GM18498 (cell line): ENCODE results near the gene GOSR1.
"Not testable (repeated sequence)": the region's sequence is repeated elsewhere in the genome, so short reads cannot be mapped to it uniquely, and the experiment has no call there.

ENCODE experiments used
- ATAC-seq: cut with Tn5 transposase; IDR thresholded peaks from one replicate; pipeline ENCODE4 v1.9.1; 2021; ENCODE audit warnings: mild to moderate bottlenecking, moderate library complexity; ENCODE audit not compliant: unreplicated experiment

The GOSR1 gene

DNA sequence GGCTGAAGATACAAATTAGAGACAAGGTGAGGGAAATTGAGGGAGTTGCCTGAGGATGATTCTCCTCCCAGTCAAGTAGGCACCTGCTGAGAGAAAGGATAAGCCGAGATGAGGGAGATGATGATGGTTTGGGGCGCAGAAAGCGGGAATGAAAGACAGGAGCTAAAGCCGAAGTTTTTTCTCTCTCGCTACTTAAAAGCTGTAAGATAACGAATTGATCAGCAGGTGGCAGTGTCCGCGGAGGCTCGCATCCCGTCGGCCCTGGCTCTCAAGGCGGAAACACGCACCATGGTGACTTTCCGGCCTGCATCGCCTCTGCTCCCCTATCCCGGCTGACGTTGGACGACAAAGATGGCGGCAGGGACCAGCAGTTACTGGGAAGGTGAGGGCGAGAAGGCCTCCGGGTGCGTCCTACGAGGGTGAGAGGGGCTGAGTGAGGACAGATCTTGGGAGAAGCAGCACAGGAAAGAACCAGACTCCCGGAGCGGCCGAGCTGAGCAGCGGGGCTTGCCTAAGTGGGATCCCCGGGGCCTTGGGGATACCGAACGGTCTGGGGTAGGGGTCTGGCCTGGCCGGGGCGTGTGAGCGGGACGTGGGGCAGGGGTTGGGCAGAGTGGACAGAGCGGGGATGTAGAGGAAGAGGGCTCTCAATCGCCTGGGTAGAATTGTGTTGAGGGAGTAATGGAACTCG, at the start of gene GOSR1:
TSS of gene GOSR1 (plus strand) at position 326 of the 691 bp plus-strand sequence. CDS start at position 352, 26 bp downstream.
- peak; percentile 97 for ATAC-seq

DNA sequence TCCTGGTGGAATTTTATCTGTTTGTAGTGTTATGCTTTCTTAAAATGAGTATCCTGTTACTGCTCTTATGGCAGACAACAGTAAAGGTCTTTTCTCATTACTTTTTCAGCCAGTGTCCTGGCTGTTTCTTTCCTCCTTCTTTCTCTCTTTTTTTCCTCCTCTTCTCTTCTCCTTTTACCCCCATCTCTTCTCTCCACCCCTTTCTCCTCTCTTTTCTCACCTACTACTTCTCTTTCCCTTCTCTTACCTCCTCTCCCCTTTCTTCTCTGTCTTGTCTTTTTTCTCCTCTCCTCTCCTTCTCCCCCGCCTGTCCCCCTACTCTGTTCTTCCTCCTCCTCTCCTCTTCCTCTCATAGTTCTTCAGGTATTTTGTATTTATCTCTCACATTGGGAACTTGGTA, 49.6 kb upstream of the GOSR1 start:
- no peak for ATAC-seq

- ATAC-seq, result no peak
These were observed 48.1 kb upstream of the GOSR1 start for GRCh38 chr17:30429155-30429554.

GRCh38 chr17:30433514-30433913, 43.7 kb upstream of the GOSR1 start:
- no peak for ATAC-seq

- ATAC-seq, result no peak
These were observed 40.5 kb upstream of the GOSR1 start for GRCh38 chr17:30436729-30437128.

DNA sequence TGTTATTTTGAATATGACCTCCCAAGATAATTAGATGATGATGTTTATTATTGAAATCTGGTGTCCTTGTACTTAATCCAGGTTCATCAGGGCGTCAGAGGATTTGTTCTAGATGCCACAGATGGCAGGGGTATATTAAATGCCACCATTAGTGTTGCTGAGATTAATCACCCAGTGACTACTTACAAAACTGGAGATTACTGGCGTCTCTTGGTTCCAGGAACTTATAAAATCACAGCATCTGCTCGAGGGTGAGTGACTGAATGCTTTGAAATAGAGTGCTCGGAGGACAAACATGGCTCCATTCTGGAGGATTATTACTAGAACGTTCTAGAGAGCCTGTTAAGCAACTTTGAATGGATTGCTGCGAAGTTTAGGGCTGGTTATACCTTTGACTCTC, 33.5 kb upstream of the GOSR1 start:
- ATAC-seq, result no peak

DNA sequence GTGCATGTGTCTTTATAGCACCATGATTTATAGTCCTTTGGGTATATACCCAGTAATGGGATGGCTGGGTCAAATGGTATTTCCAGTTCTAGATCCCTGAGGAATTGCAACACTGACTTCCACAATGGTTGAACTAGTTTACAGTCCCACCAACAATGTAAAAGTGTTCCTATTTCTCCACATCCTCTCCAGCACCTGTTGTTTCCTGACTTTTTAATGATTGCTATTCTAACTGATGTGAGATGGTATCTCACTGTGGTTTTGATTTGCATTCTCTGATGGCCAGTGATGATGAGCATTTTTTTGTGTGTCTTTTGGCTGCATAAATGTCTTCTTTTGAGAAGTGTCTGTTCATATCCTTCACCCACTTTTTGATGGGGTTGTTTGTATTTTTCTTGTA, 30.6 kb upstream of the GOSR1 start:
- ATAC-seq, result not testable (repeated sequence)

DNA sequence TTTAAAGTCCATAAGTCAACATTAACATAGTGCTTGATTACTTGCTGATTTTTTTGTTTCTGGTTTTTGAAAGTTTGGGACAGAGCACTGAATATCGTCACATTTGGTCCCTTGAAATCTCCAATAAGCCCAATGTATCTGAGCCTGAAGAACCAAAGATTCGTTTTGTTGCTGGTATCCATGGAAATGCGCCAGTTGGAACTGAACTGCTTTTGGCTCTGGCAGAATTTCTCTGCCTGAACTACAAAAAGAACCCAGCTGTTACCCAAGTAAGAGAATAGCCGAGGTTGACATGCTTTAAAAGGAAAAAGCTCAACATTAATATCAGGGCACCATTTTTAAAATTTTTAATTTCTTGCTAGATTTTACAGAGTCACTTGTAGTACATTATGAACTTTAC, 27.7 kb upstream of the GOSR1 start:
- ATAC-seq, result no peak

DNA sequence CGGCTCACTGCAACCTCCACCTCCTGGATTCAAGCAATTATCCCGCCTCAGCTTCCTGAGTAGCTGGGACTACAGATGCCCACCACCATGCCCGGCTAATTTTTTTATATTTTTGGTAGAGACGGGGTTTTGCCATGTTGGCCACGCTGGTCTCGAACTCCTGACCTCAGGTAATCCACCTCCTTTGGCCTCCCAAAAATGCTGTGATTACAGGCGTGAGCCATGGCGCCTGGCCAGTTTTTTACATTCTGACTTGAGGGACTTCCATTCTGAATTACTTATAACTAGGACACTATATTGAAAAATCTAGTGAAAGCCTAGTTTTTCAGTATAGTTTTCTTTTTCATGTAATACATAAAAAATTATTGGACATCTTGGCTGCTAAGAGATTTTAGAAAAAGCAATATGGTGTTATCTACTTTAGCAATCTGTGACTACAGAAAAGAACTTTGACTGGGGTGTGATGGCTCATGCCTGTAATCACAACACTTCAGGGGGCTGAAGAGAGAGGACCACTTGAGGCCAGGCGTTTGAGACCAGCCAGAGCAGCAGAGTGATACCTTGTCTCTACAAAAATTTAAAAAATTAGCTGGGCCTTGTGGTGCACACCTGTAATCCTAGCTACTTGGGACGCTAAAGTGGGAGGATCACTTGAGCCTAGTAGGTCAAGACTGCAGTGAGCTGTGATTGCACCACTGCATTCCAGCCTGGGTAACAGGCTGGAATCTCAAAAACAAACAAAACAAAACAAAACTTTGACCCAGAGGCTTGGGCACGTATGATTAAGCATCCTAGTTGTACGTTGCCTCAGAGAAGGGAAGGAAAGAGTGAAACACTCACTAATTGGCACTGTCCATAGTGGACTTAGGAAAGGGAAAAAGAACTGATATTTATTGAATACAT, 26.8 kb upstream of the GOSR1 start:
- no peak for ATAC-seq

DNA sequence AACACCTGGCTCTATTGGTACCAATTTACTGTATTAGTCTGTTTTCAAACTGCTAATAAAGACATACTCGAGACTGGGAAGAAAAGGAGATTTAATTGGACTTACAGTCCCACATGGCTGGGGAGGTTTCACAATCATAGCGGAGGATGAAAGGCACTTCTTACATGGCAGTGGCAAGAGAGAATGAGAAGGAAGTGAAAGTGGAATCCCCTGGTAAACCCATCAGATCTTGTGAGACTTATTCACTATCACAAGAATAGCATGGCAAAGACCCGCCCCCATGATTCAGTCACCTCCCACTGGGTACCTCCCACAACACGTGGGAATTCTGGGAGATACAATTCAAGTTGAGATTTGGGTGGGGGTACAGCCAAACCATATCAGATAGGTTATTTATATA, 22.6 kb upstream of the GOSR1 start:
- ATAC-seq, result no peak

DNA sequence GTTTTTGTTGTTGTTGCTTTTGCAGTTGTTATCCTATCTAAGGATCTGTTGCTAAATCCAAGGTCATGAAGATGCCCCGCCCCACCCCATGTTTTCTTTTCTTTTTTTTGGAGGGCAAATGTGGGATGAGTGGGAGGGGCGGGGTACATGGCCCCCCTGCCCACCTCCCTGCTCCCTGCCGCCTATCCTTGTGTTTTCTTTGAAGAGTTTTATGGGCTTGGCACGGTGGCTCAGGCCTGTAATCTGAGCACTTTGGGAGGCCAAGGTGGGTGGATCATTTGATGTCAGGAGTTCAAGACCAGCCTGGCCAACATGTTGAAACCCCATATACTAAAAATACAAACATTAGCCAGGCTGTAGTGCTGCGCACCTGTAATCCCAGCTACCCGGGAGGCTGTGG, 18.8 kb upstream of the GOSR1 start:
- ATAC-seq, result no peak

DNA sequence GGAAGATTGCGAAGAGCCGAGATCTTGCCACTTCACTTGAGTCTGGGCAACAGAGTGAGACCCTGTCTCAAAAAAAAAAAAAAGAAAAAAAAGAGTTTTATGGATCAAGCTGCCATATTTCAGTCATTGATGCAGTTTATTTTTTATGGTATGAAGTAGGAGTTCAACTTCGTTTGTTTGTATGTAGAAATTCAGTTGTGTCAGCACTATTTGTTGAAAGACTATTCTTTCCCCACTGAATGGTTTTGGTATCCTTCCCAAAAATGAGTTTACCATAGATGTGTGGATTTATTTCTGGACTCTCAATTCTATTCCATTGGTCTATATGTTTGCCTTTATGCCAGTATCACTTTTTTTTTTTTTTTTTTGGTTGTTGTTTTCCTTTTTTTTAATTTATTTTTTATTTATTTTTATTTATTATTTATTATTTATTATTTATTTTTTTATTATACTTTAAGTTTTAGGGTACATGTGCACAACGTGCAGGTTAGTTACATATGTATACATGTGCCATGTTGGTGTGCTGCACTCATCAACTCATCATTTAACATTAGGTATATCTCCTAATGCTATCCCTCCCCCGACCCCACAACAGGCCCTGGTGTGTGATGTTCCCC, 18.3 kb upstream of the GOSR1 start:
- not testable (repeated sequence) for ATAC-seq

DNA sequence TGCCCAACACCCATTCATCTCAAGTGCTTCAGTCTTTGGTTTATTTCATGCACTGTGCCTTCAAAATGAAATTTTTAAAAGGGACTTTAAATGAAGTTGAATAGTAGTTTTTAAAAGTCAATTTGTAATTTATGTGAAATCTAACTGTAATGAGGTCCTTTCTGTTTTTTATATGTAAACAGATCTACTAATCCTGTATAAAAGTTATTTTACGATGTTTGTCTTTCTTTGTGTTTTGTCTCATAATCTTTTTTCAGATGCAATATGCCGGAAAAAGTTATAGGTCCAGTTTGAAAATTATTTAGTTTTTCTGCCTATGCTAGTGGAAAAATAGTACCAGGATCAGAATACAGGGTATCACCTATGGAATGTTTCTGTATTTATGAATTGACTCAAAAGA, 8.7 kb upstream of the GOSR1 start:
- ATAC-seq, result no peak

DNA sequence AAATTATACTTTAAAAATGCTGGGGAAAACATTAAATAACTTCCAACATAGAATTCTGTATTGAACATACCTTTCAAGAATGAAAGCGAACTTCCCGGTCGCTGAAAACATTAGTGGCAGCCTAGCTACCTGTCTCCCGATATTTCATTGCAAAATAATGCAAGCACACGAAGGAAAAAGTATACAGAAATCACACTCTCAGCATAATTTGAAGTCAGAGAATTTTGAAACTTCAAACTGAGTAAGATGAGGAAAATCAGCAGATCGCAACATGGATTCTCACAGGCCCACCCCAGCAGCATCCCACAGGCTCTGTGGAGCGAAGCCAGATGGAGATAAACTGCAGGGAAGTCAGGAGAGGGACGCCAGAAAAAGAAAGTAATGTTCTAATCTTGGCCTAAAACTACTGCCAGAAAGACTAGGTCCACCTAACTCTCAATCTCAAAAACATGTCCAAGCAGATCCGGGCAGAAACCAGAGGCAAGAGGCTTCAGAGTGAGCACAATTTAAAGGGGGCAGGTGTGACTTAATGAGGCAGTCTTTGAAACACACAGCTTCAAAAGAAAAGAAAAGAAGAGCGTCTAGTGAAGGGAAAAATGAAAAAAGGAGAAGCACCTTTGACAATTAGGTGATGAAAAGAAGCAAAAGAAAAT, 4.8 kb upstream of the GOSR1 start:
- no peak for ATAC-seq

DNA sequence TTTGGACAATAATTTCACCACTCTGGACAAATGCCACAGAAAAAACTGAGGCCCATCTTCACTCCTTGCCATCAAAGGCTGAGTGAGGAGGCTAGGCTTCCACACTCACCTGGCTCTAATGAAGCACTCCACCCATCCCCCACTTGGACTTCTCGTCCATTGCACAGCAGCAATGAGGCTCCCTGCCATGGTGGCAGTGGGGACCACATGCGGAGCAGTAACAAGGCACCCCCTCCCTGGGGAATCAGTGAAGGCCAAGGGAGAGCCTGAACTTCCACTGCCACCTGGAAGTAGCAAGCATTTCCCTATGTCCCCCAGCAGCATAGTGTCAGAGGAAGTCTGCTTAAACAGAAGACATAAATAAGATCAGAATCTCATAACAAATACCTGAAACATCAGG, 2.0 kb upstream of the GOSR1 start:
- ATAC-seq, result no peak

DNA sequence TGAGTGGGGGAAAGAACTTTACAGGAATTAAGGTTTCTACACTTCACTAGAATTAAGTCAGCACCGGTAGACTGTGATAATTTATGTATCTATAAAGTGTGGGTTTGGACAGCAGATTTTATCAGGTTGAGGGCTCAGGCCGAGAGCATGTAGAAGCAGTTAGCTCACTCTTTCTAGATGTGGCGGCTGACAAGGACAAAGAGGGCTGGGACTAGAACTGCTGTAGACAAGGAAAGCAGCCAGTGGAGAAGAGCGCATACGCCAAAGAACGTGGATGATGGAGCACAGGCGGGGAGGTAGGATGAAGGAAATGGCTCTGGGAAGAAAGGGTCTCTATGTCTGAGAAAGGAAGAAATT, 504 bp upstream of the GOSR1 start:
- peak; percentile 31 for ATAC-seq

GRCh38 chr17:30477774-30478115, 537 bp downstream of the GOSR1 start:
- ATAC-seq, result no peak

GRCh38 chr17:30482555-30482954, 5.3 kb downstream of the GOSR1 start:
- no peak for ATAC-seq

- no peak for ATAC-seq
These were observed 6.0 kb downstream of the GOSR1 start for GRCh38 chr17:30483159-30483558.

GRCh38 chr17:30493780-30494179, 16.6 kb downstream of the GOSR1 start:
- ATAC-seq, result no peak

DNA sequence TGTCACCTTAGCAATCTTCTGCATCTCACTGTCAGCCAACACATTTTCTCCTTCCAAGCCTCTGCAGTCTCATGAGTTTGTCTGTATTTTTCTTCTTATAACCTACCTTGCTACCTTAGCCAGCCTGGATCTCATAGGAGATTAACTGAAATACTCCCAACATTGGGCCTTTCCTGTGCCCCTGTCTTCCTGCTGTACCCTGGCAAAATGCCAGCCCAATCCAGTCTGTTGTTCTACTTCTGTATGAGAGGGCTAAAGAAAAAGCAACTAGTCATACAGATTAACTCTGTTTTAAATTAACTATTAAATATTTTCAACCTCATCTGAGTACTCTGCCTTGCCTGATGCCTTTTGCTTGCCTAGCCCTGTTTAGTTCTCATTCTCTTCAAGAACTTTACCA, 18.4 kb downstream of the GOSR1 start:
- ATAC-seq, result no peak

- ATAC-seq, result no peak
These were observed 26.4 kb downstream of the GOSR1 start for GRCh38 chr17:30503558-30503957.
